Type B pancreatic cell (in vitro differentiated cells): ENCODE data around the gene GNPAT. TPM values are rescaled to one million over a fixed set of nuclear protein-coding genes. Genes with fewer than 3 reads are reported as not detected.
A peak's percentile ranks its signal among the peaks of the same experiment; 100 is the strongest.
"Not testable (repeated sequence)": the region's sequence is repeated elsewhere in the genome, so short reads cannot be mapped to it uniquely, and the experiment has no call there.

Experiments used
- DNase-seq: peaks from one replicate; pipeline ENCODE4 v3.0.0; 2021; ENCODE audit warnings: mixed read lengths; ENCODE audit not compliant: unreplicated experiment; ENCODE audit errors: extremely low spot score
- H3K27ac Mint-ChIP-seq: 2 replicates; pipeline ENCODE4 v1.8.0; 2021; ENCODE audit warnings: mild to moderate bottlenecking, mixed read lengths
- H3K27me3 Mint-ChIP-seq: 2 replicates; pipeline ENCODE4 v1.8.0; 2021; ENCODE audit warnings: mixed read lengths
- H3K36me3 Mint-ChIP-seq: 2 replicates; pipeline ENCODE4 v1.8.0; 2021; ENCODE audit warnings: mixed read lengths
- H3K4me1 Mint-ChIP-seq: one replicate; pipeline ENCODE4 v1.8.0; 2021; ENCODE audit warnings: mixed read lengths; ENCODE audit not compliant: unreplicated experiment
- H3K4me3 Mint-ChIP-seq: 2 replicates; pipeline ENCODE4 v1.8.0; 2021; ENCODE audit warnings: mild to moderate bottlenecking, mixed read lengths
- H3K9me3 Mint-ChIP-seq: 2 replicates; pipeline ENCODE4 v1.8.0; 2021; ENCODE audit warnings: mixed read lengths
- total RNA-seq: library from RNA; stranded (reverse); gene quantifications from 2 replicates; pipeline ENCODE4 v1.2.1, GENCODE V29; 2021; ENCODE audit warnings: low replicate concordance
- TF ChIP-seq, protein P1 (sequence below): fragments of 200-600 bp; sonication (generic); conservative IDR thresholded peaks from 2 replicates; pipeline ENCODE4 v1.5.0; 2021; ENCODE audit warnings: antibody characterized with exemption, mild to moderate bottlenecking

The GNPAT gene
- total RNA-seq, 1 donor from 2014 or later = 54.3 TPM

DNA sequence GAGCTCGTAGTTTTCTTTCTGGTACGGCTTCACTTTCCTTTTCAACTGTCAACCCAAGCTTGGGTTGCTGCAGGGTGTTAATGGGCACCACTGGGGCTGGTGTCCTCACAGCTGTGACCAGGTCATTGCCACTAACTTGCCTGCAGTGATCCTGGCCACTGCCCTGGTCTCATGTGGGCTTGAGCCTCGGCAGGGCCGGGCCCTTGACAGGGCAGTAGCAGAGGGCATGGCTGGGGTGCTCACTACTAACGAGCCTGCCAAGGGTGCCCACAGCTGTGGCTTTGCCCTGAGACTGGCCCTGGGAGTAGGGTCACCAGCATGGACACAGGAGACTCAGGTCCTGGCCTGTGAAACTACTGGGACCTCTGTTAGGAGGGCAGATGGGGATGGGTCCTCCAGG lies 31.5 kb upstream of the GNPAT start:
- Mint-ChIP-seq H3K27me3 (peaks cover 14% of the 10 kb centered on the region), H3K4me3 (no peak overlapping the region), H3K27ac (no peak overlapping the region), H3K4me1 (peaks cover 5% of the 10 kb centered on the region), H3K9me3 (no peaks in the 10 kb centered on the region), H3K36me3 (no peaks in the 10 kb centered on the region)
- TF ChIP-seq, protein P1, sequence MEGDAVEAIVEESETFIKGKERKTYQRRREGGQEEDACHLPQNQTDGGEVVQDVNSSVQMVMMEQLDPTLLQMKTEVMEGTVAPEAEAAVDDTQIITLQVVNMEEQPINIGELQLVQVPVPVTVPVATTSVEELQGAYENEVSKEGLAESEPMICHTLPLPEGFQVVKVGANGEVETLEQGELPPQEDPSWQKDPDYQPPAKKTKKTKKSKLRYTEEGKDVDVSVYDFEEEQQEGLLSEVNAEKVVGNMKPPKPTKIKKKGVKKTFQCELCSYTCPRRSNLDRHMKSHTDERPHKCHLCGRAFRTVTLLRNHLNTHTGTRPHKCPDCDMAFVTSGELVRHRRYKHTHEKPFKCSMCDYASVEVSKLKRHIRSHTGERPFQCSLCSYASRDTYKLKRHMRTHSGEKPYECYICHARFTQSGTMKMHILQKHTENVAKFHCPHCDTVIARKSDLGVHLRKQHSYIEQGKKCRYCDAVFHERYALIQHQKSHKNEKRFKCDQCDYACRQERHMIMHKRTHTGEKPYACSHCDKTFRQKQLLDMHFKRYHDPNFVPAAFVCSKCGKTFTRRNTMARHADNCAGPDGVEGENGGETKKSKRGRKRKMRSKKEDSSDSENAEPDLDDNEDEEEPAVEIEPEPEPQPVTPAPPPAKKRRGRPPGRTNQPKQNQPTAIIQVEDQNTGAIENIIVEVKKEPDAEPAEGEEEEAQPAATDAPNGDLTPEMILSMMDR = no peak
- no peak for DNase-seq

DNA sequence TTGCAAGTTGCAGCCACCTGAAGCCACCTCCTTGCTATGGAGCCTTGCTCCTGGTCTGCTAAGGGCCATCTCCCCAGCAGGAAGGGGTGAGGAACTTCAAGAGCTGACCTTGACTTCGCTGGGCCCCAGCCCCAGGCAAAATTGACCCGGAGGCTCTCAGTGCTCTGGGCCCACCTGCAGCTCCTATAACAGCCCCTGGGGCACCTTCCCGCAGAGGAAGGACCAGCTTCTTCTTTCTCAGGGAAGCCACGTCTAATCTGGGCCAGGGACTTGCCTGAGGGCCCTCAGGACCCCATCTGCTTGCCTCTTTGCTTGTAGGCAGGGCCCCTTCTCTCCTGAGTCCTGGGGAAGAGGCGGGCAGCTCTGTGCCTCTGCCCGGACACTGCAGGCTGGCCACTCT lies 30.9 kb upstream of the GNPAT start:
- Mint-ChIP-seq H3K27ac (no peak overlapping the region), H3K4me1 (peaks cover 5% of the 10 kb centered on the region), H3K27me3 (peaks cover 14% of the 10 kb centered on the region), H3K36me3 (no peaks in the 10 kb centered on the region), H3K9me3 (no peaks in the 10 kb centered on the region), H3K4me3 (no peak overlapping the region)
- TF ChIP-seq, protein P1 = no peak
- no peak for DNase-seq

DNA sequence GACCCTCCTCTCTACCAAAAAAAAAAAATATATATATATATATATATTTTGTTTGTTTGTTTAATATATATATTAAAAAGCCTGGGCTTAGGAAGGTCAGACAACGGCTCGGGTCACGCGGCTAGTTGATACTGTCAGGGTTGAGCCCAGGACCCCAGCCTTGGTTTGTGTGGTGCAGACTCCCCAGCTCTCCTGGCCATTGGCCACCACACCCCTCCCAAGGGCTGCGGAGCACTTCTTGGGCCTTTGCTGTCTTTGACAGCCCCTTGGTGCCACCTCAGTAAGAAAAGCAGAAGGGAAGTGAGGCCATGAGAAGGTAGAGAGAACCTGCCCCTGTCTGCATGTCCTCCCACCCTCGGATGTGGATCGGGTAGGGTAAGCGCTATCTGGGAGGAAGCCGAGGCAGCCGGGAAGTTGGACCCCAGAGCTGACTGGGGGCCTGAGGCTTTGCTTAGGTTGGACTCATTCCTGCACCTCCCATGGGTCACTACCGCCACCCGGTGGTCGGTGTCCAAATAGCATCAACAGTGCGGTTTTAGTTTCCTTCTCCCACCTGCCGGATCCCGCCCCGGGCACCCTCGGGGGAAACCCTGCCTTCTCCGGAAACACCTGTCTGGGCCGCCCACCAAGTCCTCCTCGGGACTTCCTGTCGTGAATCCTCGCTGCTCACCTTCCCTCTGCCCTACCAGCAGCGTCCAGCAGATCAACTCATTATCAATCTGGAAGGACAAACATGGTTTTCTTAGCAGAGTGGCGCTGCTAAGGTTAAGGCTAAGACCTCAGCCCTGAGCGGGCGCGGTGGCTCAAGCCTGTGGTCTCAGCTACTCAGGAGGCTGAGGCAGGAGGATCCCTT lies 29.8 kb upstream of the GNPAT start:
- TF ChIP-seq, protein P1 = peak; percentile 98
- peak; percentile 91 for DNase-seq
- Mint-ChIP-seq H3K4me1 (peaks cover 5% of the 10 kb centered on the region), H3K27ac (peak overlapping the region; percentile 72), H3K9me3 (no peaks in the 10 kb centered on the region), H3K4me3 (peak overlapping the region; percentile 92), H3K27me3 (peaks cover 20% of the 10 kb centered on the region), H3K36me3 (no peaks in the 10 kb centered on the region)

DNA sequence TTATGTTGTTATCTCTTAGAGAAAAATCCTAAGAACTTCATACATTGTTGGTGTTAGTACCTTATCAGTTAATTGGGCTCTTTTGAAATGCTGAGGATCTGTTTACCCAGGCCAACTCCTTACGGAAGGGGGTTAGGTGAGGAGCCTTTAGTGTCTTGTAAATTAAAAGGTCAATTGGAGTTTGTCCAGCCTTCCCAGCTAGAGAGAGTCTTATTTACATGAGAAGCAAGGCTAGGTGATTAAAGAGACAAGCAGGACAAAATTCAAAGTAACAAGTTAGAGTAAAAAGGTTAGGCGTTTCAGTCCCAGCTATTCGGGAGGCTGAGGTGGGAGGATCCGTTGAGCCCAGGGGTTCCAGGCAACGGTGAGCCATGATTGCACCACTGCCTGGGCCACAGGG lies 28.7 kb upstream of the GNPAT start:
- not testable (repeated sequence) for DNase-seq, H3K27ac Mint-ChIP-seq, H3K9me3 Mint-ChIP-seq, H3K4me3 Mint-ChIP-seq, H3K4me1 Mint-ChIP-seq, H3K36me3 Mint-ChIP-seq
- H3K27me3 Mint-ChIP-seq = peaks cover 21% of the 10 kb centered on the region

DNA sequence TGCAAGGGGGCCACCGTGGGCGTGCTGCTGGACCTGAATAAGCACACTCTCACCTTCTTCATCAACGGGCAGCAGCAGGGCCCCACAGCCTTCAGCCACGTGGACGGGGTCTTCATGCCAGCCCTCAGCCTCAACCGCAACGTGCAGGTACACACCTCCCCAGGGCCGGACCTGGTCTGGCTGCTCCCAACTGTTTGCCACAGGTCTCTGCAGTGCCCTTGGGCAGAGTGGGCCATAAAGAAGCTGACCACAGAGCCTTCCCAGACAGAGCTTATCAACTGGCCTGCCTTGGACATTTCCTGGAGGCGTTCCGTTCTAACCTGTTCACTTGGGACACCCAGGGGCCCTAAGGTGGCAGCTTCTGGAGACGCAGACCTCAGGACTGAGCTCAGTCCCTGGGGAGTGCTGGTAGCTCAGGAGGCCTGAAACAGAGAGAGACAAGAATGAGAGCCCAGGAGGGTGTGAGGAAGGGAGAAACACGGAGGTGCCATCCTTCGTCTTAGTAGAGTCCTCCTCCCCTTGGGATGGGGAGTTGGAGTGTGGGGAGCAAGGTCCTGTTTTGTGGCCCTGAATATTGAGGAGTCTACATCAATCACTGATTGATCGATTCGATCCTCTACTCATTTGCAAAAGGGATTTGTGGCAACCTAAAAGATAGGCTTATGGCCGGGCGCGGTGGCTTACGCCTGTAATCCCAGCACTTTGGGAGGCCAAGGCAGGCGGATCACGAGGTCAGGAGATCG lies 27.0 kb upstream of the GNPAT start:
- TF ChIP-seq, protein P1 = no peak
- Mint-ChIP-seq H3K4me3 (no peak overlapping the region), H3K36me3 (no peaks in the 10 kb centered on the region), H3K27ac (no peak overlapping the region), H3K27me3 (peaks cover 26% of the 10 kb centered on the region), H3K9me3 (no peaks in the 10 kb centered on the region), H3K4me1 (peaks cover 5% of the 10 kb centered on the region)
- DNase-seq = no peak
